Brain microvascular endothelial cell (primary cell): ENCODE data around the gene MRPL4.

Experiments
- DNase-seq: peaks from one replicate; pipeline ENCODE4 v3.0.0-alpha.2; 2020
- H3K27ac ChIP-seq: fragments of 250-450 bp; sonication (Bioruptor Pico); 2 replicates; pipeline ENCODE4 v1.5.1; 2020; ENCODE audit warnings: mild to moderate bottlenecking, moderate library complexity
- H3K27me3 ChIP-seq: fragments of 250-450 bp; sonication (Bioruptor Pico); replicated peaks from 2 replicates; pipeline ENCODE4 v1.5.1; 2020; ENCODE audit warnings: mild to moderate bottlenecking
- H3K36me3 ChIP-seq: fragments of 250-450 bp; sonication (Bioruptor Pico); replicated peaks from 2 replicates; pipeline ENCODE4 v1.5.1; 2020; ENCODE audit warnings: mild to moderate bottlenecking
- H3K4me3 ChIP-seq: 2 replicates; pipeline ENCODE4 v1.5.1; 2011; ENCODE audit warnings: low read depth, mild to moderate bottlenecking, control low read depth, low read length, moderate library complexity
- in situ Hi-C: cut with HindIII; loops from 2 replicates; pipeline ENCODE4 v1.10.0; 2017; ENCODE audit warnings: low sequenced_read_pairs, low pct_ligation_motif_present
- TF ChIP-seq, protein P1 (sequence below): IDR thresholded peaks from 2 replicates; pipeline ENCODE4 v1.5.1; 2011; ENCODE audit warnings: low read depth, mild to moderate bottlenecking, moderate library complexity, low read length, control low read depth, inconsistent platforms; ENCODE audit errors: missing control alignments

The MRPL4 gene

GRCh38 chr19:10254244-10254643 lies 2.2 kb downstream of the MRPL4 start:
- no peak for DNase-seq
- no peak overlapping the region for H3K27ac ChIP-seq
- TF ChIP-seq, protein P1, sequence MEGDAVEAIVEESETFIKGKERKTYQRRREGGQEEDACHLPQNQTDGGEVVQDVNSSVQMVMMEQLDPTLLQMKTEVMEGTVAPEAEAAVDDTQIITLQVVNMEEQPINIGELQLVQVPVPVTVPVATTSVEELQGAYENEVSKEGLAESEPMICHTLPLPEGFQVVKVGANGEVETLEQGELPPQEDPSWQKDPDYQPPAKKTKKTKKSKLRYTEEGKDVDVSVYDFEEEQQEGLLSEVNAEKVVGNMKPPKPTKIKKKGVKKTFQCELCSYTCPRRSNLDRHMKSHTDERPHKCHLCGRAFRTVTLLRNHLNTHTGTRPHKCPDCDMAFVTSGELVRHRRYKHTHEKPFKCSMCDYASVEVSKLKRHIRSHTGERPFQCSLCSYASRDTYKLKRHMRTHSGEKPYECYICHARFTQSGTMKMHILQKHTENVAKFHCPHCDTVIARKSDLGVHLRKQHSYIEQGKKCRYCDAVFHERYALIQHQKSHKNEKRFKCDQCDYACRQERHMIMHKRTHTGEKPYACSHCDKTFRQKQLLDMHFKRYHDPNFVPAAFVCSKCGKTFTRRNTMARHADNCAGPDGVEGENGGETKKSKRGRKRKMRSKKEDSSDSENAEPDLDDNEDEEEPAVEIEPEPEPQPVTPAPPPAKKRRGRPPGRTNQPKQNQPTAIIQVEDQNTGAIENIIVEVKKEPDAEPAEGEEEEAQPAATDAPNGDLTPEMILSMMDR = no peak
- in situ Hi-C loops = no loop called here
- H3K4me3 ChIP-seq = no peak overlapping the region
- H3K36me3 ChIP-seq = peaks cover 29% of the 10 kb centered on the region
- no peaks in the 10 kb centered on the region for H3K27me3 ChIP-seq

DNA sequence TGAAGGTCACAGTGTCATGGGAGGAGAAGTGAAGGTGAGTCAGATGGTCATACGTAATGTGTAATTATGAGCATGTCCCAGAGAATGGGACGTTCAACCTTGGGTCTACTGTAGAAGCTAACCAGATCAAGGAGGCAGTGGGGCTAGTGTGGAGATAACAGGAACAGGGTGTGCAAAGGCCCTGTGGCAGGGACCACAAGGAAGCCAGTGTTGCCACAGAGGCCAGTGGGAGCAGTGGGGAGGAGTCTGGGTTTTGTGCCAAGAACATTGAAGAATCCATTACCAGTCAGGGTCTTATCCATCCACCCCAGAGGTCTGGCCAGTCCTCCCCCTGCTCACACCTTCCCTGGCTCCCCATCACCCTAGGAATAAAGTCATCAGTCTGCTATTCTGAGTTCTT lies 3.3 kb downstream of the MRPL4 start:
- DNase-seq = no peak
- H3K36me3 ChIP-seq = peaks cover 29% of the 10 kb centered on the region
- no peaks in the 10 kb centered on the region for H3K27me3 ChIP-seq
- H3K27ac ChIP-seq = no peak overlapping the region
- TF ChIP-seq, protein P1 = no peak
- in situ Hi-C loops = no loop called here
- H3K4me3 ChIP-seq = no peak overlapping the region

- DNase-seq = no peak
- H3K27ac ChIP-seq = no peak overlapping the region
- H3K27me3 ChIP-seq = no peaks in the 10 kb centered on the region
These were observed 4.5 kb downstream of the MRPL4 start for GRCh38 chr19:10256551-10256950.

GRCh38 chr19:10256970-10257615 lies 5.1 kb downstream of the MRPL4 start:
- Histone ChIP-seq H3K4me3 (no peak overlapping the region), H3K27me3 (no peaks in the 10 kb centered on the region), H3K36me3 (peaks cover 29% of the 10 kb centered on the region), H3K27ac (no peak overlapping the region)
- in situ Hi-C loops = no loop called here
- TF ChIP-seq, protein P1 = no peak
- DNase-seq = no peak

More at GRCh38 chr19:10256551-10256950, 4.5 kb downstream of the MRPL4 start:
- TF ChIP-seq, protein P1 = no peak
- no peak overlapping the region for H3K4me3 ChIP-seq
- in situ Hi-C loops = no loop called here
- peaks cover 29% of the 10 kb centered on the region for H3K36me3 ChIP-seq

DNA sequence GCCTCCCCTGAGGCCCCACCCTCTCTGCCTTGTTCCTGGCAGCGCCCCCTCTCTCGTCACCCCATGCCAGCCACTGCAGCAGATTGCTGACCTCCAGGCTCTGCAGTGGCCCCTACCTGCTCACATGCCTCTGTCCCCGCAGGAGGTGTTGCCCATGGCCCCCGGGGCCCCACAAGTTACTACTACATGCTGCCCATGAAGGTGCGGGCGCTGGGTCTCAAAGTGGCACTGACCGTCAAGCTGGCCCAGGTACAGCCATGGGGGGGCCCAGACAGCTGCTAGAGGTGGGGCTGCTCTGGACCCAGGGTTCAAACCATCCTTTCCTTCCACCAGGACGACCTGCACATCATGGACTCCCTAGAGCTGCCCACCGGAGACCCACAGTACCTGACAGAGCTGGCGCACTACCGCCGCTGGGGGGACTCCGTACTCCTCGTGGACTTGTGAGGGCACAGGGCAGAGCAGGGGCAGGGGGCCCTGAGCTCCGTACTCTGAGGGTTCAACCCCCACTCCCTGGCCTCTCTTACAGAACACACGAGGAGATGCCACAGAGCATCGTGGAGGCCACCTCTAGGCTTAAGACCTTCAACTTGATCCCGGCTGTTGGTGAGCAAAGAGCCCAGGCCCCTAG lies 6.2 kb downstream of the MRPL4 start:
- in situ Hi-C loops = no loop called here
- DNase-seq = no peak
- H3K36me3 ChIP-seq = peaks cover 29% of the 10 kb centered on the region

More for the DNA sequence above, 6.2 kb downstream of the MRPL4 start:
- no peaks in the 10 kb centered on the region for H3K27me3 ChIP-seq
- no peak overlapping the region for H3K4me3 ChIP-seq
- TF ChIP-seq, protein P1 = no peak
- no peak overlapping the region for H3K27ac ChIP-seq
